MCF 10A (cell line): ENCODE results near the gene NKX2-1. TPM values are rescaled to one million over a fixed set of nuclear protein-coding genes. Genes with fewer than 3 reads are reported as not detected.
A peak's percentile ranks its signal among the peaks of the same experiment; 100 is the strongest.

Experiments used
- BruUV-seq: library from RNA; stranded (reverse); fragments of 400-500 nt; replicated peaks from 2 replicates; lab custom pipeline; 2021; lab: Mats Ljungman, UMichigan
- CTCF ChIA-PET: fragments of 300-600 bp; sonication (Branson Sonifier 250); formaldehyde crosslinking; extraction: SDS; loops from one replicate; lab custom pipeline; 2021; ENCODE audit warnings: antibody characterized with exemption, inconsistent platforms; lab: Yijun Ruan, JAX
- POLR2A ChIA-PET: fragments of 300-600, 350-650 bp; sonication (Branson Sonifier 250); formaldehyde crosslinking; extraction: SDS; loops from one replicate; lab custom pipeline; 2020; ENCODE audit warnings: antibody characterized with exemption, inconsistent platforms; lab: Yijun Ruan, JAX
- DNase-seq: peaks from one replicate; pipeline ENCODE4 v3.0.0-alpha.2; 2018; ENCODE audit not compliant: unreplicated experiment
- H3K27ac Mint-ChIP-seq: one replicate; pipeline ENCODE4 v1.8.0; 2022; ENCODE audit warnings: mild to moderate bottlenecking, low read depth, mixed read lengths; ENCODE audit not compliant: unreplicated experiment
- H3K27me3 Mint-ChIP-seq: one replicate; pipeline ENCODE4 v1.8.0; 2022; ENCODE audit warnings: mixed read lengths; ENCODE audit not compliant: insufficient read depth, unreplicated experiment
- H3K36me3 Mint-ChIP-seq: one replicate; pipeline ENCODE4 v1.8.0; 2022; ENCODE audit warnings: mild to moderate bottlenecking, moderate library complexity, mixed read lengths; ENCODE audit not compliant: insufficient read depth, unreplicated experiment
- H3K4me1 Mint-ChIP-seq: one replicate; pipeline ENCODE4 v1.8.0; 2022; ENCODE audit warnings: mixed read lengths; ENCODE audit not compliant: insufficient read depth, unreplicated experiment
- H3K4me3 Mint-ChIP-seq: one replicate; pipeline ENCODE4 v1.8.0; 2022; ENCODE audit warnings: mild to moderate bottlenecking, moderate library complexity, mixed read lengths; ENCODE audit not compliant: unreplicated experiment
- H3K9me3 Mint-ChIP-seq: one replicate; pipeline ENCODE4 v1.8.0; 2022; ENCODE audit warnings: mixed read lengths; ENCODE audit not compliant: unreplicated experiment
- CTCF ChIP-seq: fragments of 200-600 bp; IDR thresholded peaks from one replicate; pipeline ENCODE4 v1.8.0; 2022; ENCODE audit warnings: antibody characterized with exemption, mild to moderate bottlenecking; ENCODE audit not compliant: unreplicated experiment
- intact Hi-C: fragments of 100-400 bp; cut with micrococcal nuclease; formaldehyde crosslinking; loops from 2 replicates; pipeline ENCODE4 v1.14.1; 2022
- total RNA-seq: library from RNA; stranded (reverse); gene quantifications from 2 replicates; pipeline ENCODE4 v1.2.3, GENCODE V29; 2022

NKX2-1 gene
- total RNA-seq, 1 experiment from 2014 or later = not detected

- POLR2A ChIA-PET = no interaction called here
- no peak overlapping the region for H3K27ac Mint-ChIP-seq
- H3K4me1 Mint-ChIP-seq = no peaks in the 10 kb centered on the region
- H3K9me3 Mint-ChIP-seq = no peaks in the 10 kb centered on the region
- BruUV-seq = no TSS peak
- peak overlapping the region; percentile 53 for H3K4me3 Mint-ChIP-seq
- H3K27me3 Mint-ChIP-seq = peaks cover 45% of the 10 kb centered on the region
- H3K36me3 Mint-ChIP-seq = no peaks in the 10 kb centered on the region
- peak; percentile 28 for DNase-seq
- CTCF ChIA-PET = interaction anchor here (0.6 to 1.5 kb wide), 10 partner anchors 17 to 1424 kb away, joined by 3 to 9 read pairs (median 3); no protein-coding TSS in a partner anchor
- intact Hi-C loops = no loop called here
- TF ChIP-seq CTCF = no peak
Observed at GRCh38 chr14:36520601-36521525, 831 bp upstream of the NKX2-1 start.

GRCh38 chr14:36518586-36519430 lies 1.2 kb downstream of the NKX2-1 start:
- intact Hi-C loops = no loop called here
- CTCF ChIA-PET = interaction anchor here (1.1 kb wide), 1 partner anchor 34 kb away, joined by 3 read pairs; no protein-coding TSS in a partner anchor
- peaks cover 51% of the 10 kb centered on the region for H3K27me3 Mint-ChIP-seq

GRCh38 chr14:36518031-36518585 lies 1.9 kb downstream of the NKX2-1 start:
- CTCF ChIA-PET = interaction anchor here (0.6 kb wide), 1 partner anchor 486 kb away, joined by 4 read pairs; no protein-coding TSS in a partner anchor
- no peak overlapping the region for H3K4me3 Mint-ChIP-seq
- BruUV-seq = no TSS peak
- H3K27me3 Mint-ChIP-seq = peaks cover 58% of the 10 kb centered on the region
- DNase-seq = no peak
- intact Hi-C loops = no loop called here
- H3K27ac Mint-ChIP-seq = no peak overlapping the region
- H3K36me3 Mint-ChIP-seq = no peaks in the 10 kb centered on the region
- H3K9me3 Mint-ChIP-seq = no peaks in the 10 kb centered on the region
- no peak for TF ChIP-seq CTCF
- POLR2A ChIA-PET = no interaction called here
- H3K4me1 Mint-ChIP-seq = no peaks in the 10 kb centered on the region

More at GRCh38 chr14:36518586-36519430, 1.2 kb downstream of the NKX2-1 start:
- TF ChIP-seq CTCF = no peak
- Mint-ChIP-seq H3K4me3 (no peak overlapping the region), H3K27ac (no peak overlapping the region), H3K36me3 (no peaks in the 10 kb centered on the region), H3K4me1 (no peaks in the 10 kb centered on the region), H3K9me3 (no peaks in the 10 kb centered on the region)
- DNase-seq = no peak
- POLR2A ChIA-PET = no interaction called here
- BruUV-seq = no TSS peak
